Endodermal cell (in vitro differentiated cells): ENCODE data around the gene NPEPPS. TPM values are rescaled to one million over a fixed set of nuclear protein-coding genes. Genes with fewer than 3 reads are reported as not detected.
"Not testable (repeated sequence)": the region's sequence is repeated elsewhere in the genome, so short reads cannot be mapped to it uniquely, and the experiment has no call there.

Experiments used
- DNase-seq: peaks from one replicate; pipeline ENCODE4 v3.0.0-alpha.2; 2017
- H3K27ac ChIP-seq: 2 replicates; pipeline ENCODE4 v1.5.1; 2013; ENCODE audit warnings: mild to moderate bottlenecking, low read depth, low read length, moderate library complexity
- H3K27me3 ChIP-seq: 2 replicates; pipeline ENCODE4 v1.6.1; 2013; ENCODE audit warnings: mild to moderate bottlenecking, low read length, moderate library complexity; ENCODE audit not compliant: insufficient read depth, control insufficient read depth, poor library complexity, severe bottlenecking
- H3K36me3 ChIP-seq: 2 replicates; pipeline ENCODE4 v1.7.0; 2013; ENCODE audit warnings: mild to moderate bottlenecking, low read length, moderate library complexity; ENCODE audit not compliant: control insufficient read depth, insufficient read depth
- H3K4me1 ChIP-seq: one replicate; pipeline ENCODE4 v1.7.0; 2013; ENCODE audit warnings: low read length; ENCODE audit not compliant: control insufficient read depth, insufficient read depth
- H3K4me3 ChIP-seq: 2 replicates; pipeline ENCODE4 v1.5.1; 2013; ENCODE audit warnings: mild to moderate bottlenecking, low read length, moderate library complexity
- H3K9ac ChIP-seq: 2 replicates; pipeline ENCODE4 v1.6.1; 2013; ENCODE audit warnings: mild to moderate bottlenecking, low read length, moderate library complexity; ENCODE audit not compliant: poor library complexity, severe bottlenecking; ENCODE audit errors: extremely low read depth
- H3K9me3 ChIP-seq: 2 replicates; pipeline ENCODE4 v1.6.1; 2013; ENCODE audit warnings: mild to moderate bottlenecking, low read length, moderate library complexity; ENCODE audit not compliant: control insufficient read depth
- H3K27ac Mint-ChIP-seq: 2 replicates; pipeline ENCODE4 v1.8.0; 2020; ENCODE audit warnings: mixed read lengths
- H3K27me3 Mint-ChIP-seq: 2 replicates; pipeline ENCODE4 v1.8.0; 2021; ENCODE audit warnings: mild to moderate bottlenecking, mixed read lengths; ENCODE audit not compliant: insufficient read depth
- H3K36me3 Mint-ChIP-seq: 2 replicates; pipeline ENCODE4 v1.8.0; 2020; ENCODE audit warnings: low read depth, mixed read lengths
- H3K4me1 Mint-ChIP-seq: 2 replicates; pipeline ENCODE4 v1.8.0; 2020; ENCODE audit warnings: mixed read lengths
- H3K4me3 Mint-ChIP-seq: 2 replicates; pipeline ENCODE4 v1.8.0; 2020; ENCODE audit warnings: mild to moderate bottlenecking, moderate library complexity, mixed read lengths
- H3K9me3 Mint-ChIP-seq: 2 replicates; pipeline ENCODE4 v1.8.0; 2020; ENCODE audit warnings: mild to moderate bottlenecking, mixed read lengths
- CTCF ChIP-seq: fragments of 200-600 bp; sonication (generic); conservative IDR thresholded peaks from 2 replicates; pipeline ENCODE4 v1.5.0; 2021; ENCODE audit warnings: antibody characterized with exemption, mild to moderate bottlenecking
- WGBS, 2 experiments: methylation state at CpG; one replicate each; pipeline versions ENCODE4 v1.1.5 to v1.1.7; 2013; ENCODE audit warnings: missing lambda C conversion rate in 2 of 2, mixed read lengths in 1 of 2; ENCODE audit not compliant: insufficient coverage in 1 of 2, insufficient read length in 1 of 2; 5-methylcytosine and 5-hydroxymethylcytosine counted together
- total RNA-seq, 2 donors: library from RNA; stranded (reverse); fragmentation: NEBNext Ultra II Directional in 1 of 2; extraction: Animal tissue kit (Norgen Biotek cat#: 25700) in 1 of 2; gene quantifications; 2 replicates in 1 of 2; 3 replicates in 1 of 2; pipeline ENCODE4 v1.2.1, GENCODE V29; 2021

NPEPPS gene
- total RNA-seq, 2 donors from 2014 or later: 178 to 194 TPM

- TF ChIP-seq CTCF: peak; percentile 70
- H3K4me3 ChIP-seq: not testable (repeated sequence)
- DNase-seq: peak; percentile 61
Measured at GRCh38 chr17:47500620-47501019, 30.3 kb upstream of the NPEPPS start.

GRCh38 chr17:47502122-47502731, 28.7 kb upstream of the NPEPPS start:
- not testable (repeated sequence) for H3K9ac ChIP-seq, H3K9me3 Mint-ChIP-seq, H3K36me3 Mint-ChIP-seq, H3K27me3 Mint-ChIP-seq, H3K4me3 Mint-ChIP-seq, H3K27ac Mint-ChIP-seq, H3K27ac ChIP-seq, H3K4me1 Mint-ChIP-seq, H3K9me3 ChIP-seq, H3K4me3 ChIP-seq, H3K4me1 ChIP-seq, H3K27me3 ChIP-seq, H3K36me3 ChIP-seq
- peak; percentile 65 for DNase-seq
- 96% methylated on average over 3 of the region's 8 CpGs; no CpG with 5 or more reads in 1 of the 2 experiments for WGBS, 2 experiments

More at GRCh38 chr17:47500620-47501019, 30.3 kb upstream of the NPEPPS start:
- not testable (repeated sequence) for H3K9ac ChIP-seq, H3K27ac ChIP-seq, H3K27me3 ChIP-seq, H3K4me1 ChIP-seq, H3K27ac Mint-ChIP-seq, H3K4me1 Mint-ChIP-seq, H3K36me3 ChIP-seq, H3K4me3 Mint-ChIP-seq, H3K36me3 Mint-ChIP-seq, H3K9me3 Mint-ChIP-seq, H3K9me3 ChIP-seq, H3K27me3 Mint-ChIP-seq
- 68% methylated on average over 3 of the region's 4 CpGs; no CpG with 5 or more reads in 1 of the 2 experiments for WGBS, 2 experiments

DNA sequence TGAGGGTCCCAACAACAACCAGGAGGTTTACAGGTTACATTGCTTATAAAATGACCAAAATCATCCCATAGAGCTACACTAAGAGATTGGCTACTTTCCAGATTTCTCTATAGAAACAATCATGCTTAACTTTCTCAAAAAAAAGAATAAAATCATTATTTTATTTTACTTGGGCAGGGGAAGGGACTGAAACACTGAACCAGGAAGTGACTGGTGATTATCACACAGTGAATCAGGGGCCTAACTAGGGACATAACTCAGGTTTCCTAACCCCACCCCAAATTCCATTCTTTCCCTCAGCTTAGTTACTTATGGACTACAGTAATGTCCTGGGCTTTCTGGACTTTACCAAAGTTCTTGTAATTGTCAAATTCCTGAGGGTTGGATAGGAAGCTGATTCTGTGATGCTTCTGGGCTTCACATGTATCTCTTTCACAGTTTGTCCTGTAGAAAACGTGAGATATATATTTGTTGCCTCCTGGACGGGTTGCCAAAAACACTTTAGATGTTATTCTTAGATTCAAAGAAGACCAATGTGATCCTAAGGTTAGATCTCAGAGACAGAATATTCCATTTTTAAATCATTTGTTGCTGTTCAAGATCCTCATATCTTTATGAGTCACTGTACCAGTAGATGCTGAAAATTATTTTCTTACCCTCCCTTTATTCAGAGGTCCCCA, 28.0 kb upstream of the NPEPPS start:
- H3K4me1 Mint-ChIP-seq, H3K9ac ChIP-seq, H3K27ac Mint-ChIP-seq, H3K36me3 Mint-ChIP-seq, H3K36me3 ChIP-seq, H3K27ac ChIP-seq, H3K4me3 Mint-ChIP-seq, H3K9me3 Mint-ChIP-seq, DNase-seq, H3K4me1 ChIP-seq, H3K27me3 ChIP-seq, H3K4me3 ChIP-seq, H3K27me3 Mint-ChIP-seq, H3K9me3 ChIP-seq: not testable (repeated sequence)
- 80 to 91% methylated on average over 1 to 2 of the region's 2 CpGs for WGBS, 2 experiments

DNA sequence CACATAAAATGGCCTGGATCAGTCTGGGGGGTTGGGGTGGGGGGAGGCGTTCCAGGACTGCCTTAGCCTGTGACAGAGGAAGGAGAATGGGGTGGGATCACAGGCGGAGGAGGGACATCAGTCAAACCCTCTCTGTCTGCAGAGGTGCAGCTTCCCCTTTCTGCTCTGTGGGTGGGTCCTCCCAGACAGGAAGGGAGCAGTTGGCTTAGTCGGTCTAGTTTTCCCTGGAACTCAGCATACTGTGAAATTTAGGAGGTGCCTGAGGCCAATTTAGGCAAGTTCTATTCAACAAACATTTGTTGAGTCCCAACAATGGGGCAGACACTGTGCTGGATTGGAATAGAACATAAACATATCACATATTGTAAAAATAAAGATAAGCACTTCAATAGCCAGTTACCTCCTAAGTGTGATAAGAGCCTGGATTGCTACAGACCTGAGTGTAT, 19.2 kb upstream of the NPEPPS start:
- H3K27ac Mint-ChIP-seq: peak overlapping the region; percentile 49
- H3K27ac ChIP-seq, H3K9me3 ChIP-seq, H3K36me3 Mint-ChIP-seq, H3K9ac ChIP-seq, H3K4me3 Mint-ChIP-seq, H3K4me1 Mint-ChIP-seq, H3K27me3 ChIP-seq, H3K4me3 ChIP-seq, H3K4me1 ChIP-seq, H3K36me3 ChIP-seq, H3K27me3 Mint-ChIP-seq, H3K9me3 Mint-ChIP-seq: not testable (repeated sequence)
- WGBS, 2 experiments: 38 to 50% methylated on average over 1 to 3 of the region's 3 CpGs
- peak; percentile 77 for DNase-seq

GRCh38 chr17:47513301-47513700, 17.6 kb upstream of the NPEPPS start:
- not testable (repeated sequence) for H3K36me3 Mint-ChIP-seq, H3K27ac ChIP-seq, H3K4me3 Mint-ChIP-seq, H3K4me1 Mint-ChIP-seq, H3K36me3 ChIP-seq, H3K4me3 ChIP-seq, H3K27me3 Mint-ChIP-seq, H3K4me1 ChIP-seq, H3K9ac ChIP-seq, H3K9me3 ChIP-seq, H3K9me3 Mint-ChIP-seq, DNase-seq, H3K27ac Mint-ChIP-seq, H3K27me3 ChIP-seq
- 86 to 96% methylated on average over 3 to 6 of the region's 6 CpGs for WGBS, 2 experiments

DNA sequence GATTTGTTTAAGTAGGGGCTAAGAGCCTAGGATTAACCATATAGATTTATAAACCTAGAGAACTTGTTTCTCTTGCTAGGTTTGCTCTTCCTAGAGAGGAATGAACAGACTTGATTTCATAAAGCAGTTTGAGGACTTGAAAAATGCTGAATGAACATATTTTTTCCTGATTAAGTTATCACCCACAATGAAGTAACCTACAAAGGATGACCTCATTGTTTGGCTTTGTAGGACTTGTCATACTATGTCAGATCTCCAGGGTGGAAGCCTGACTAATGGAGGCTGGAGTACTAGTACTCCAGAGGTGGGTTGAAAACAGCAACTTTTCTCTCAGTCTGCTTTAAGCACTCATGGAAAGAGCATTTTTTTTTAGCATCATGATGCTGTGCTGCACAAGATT, 12.0 kb upstream of the NPEPPS start:
- H3K27ac ChIP-seq, H3K27ac Mint-ChIP-seq, H3K4me3 Mint-ChIP-seq, H3K27me3 Mint-ChIP-seq, H3K36me3 ChIP-seq, DNase-seq, H3K36me3 Mint-ChIP-seq, H3K9me3 ChIP-seq, H3K4me1 Mint-ChIP-seq, H3K9ac ChIP-seq, H3K4me3 ChIP-seq, H3K9me3 Mint-ChIP-seq, H3K27me3 ChIP-seq, H3K4me1 ChIP-seq: not testable (repeated sequence)
